Endothelial cell (in vitro differentiated cells): ENCODE results near the gene CHPF2. TPM values are rescaled to one million over a fixed set of nuclear protein-coding genes. Genes with fewer than 3 reads are reported as not detected.

Source experiments
- DNase-seq: peaks from one replicate; pipeline ENCODE4 v3.0.0; 2021; ENCODE audit warnings: low spot score
- H3K27ac Mint-ChIP-seq: one replicate; pipeline ENCODE4 v1.8.0; 2021; ENCODE audit warnings: mixed read lengths, inconsistent platforms; ENCODE audit not compliant: unreplicated experiment
- H3K27me3 Mint-ChIP-seq: one replicate; pipeline ENCODE4 v1.8.0; 2021; ENCODE audit warnings: mild to moderate bottlenecking, moderate library complexity, mixed read lengths, inconsistent platforms; ENCODE audit not compliant: unreplicated experiment
- H3K36me3 Mint-ChIP-seq: one replicate; pipeline ENCODE4 v1.8.0; 2021; ENCODE audit warnings: mild to moderate bottlenecking, low read depth, mixed read lengths, inconsistent platforms; ENCODE audit not compliant: unreplicated experiment
- H3K4me1 Mint-ChIP-seq: one replicate; pipeline ENCODE4 v1.8.0; 2021; ENCODE audit warnings: mild to moderate bottlenecking, mixed read lengths, inconsistent platforms; ENCODE audit not compliant: unreplicated experiment
- H3K4me3 Mint-ChIP-seq: one replicate; pipeline ENCODE4 v1.8.0; 2021; ENCODE audit warnings: mild to moderate bottlenecking, mixed read lengths, inconsistent platforms; ENCODE audit not compliant: unreplicated experiment
- H3K9me3 Mint-ChIP-seq: one replicate; pipeline ENCODE4 v1.8.0; 2021; ENCODE audit warnings: mixed read lengths, inconsistent platforms; ENCODE audit not compliant: unreplicated experiment
- CTCF ChIP-seq: fragments of 200-600 bp; sonication (generic); IDR thresholded peaks from one replicate; pipeline ENCODE4 v1.5.0; 2021; ENCODE audit warnings: antibody characterized with exemption; ENCODE audit not compliant: unreplicated experiment
- total RNA-seq: library from RNA; stranded (reverse); fragmentation: NEBNext Ultra II Directional; extraction: Animal tissue kit (Norgen Biotek cat#: 25700); gene quantifications from one replicate; pipeline ENCODE4 v1.2.1, GENCODE V29; 2021; ENCODE audit not compliant: unreplicated experiment

Gene CHPF2
- total RNA-seq, 1 donor from 2014 or later = 55.4 TPM

GRCh38 chr7:151283302-151283701 is 51.0 kb downstream of the CHPF2 start:
- Mint-ChIP-seq H3K27me3 (peaks cover 3% of the 10 kb centered on the region), H3K36me3 (no peaks in the 10 kb centered on the region)

GRCh38 chr7:151286148-151286547 is 53.9 kb downstream of the CHPF2 start:
- peaks cover 2% of the 10 kb centered on the region for H3K4me1 Mint-ChIP-seq

More at GRCh38 chr7:151283302-151283701, 51.0 kb downstream of the CHPF2 start:
- peaks cover 2% of the 10 kb centered on the region for H3K4me1 Mint-ChIP-seq
- TF ChIP-seq CTCF = no peak
- no peak for DNase-seq
- H3K4me3 Mint-ChIP-seq = no peak overlapping the region
- no peak overlapping the region for H3K27ac Mint-ChIP-seq
- H3K9me3 Mint-ChIP-seq = no peaks in the 10 kb centered on the region

More at GRCh38 chr7:151286148-151286547, 53.9 kb downstream of the CHPF2 start:
- Mint-ChIP-seq H3K27me3 (peaks cover 4% of the 10 kb centered on the region), H3K27ac (no peak overlapping the region), H3K36me3 (no peaks in the 10 kb centered on the region), H3K9me3 (no peaks in the 10 kb centered on the region), H3K4me3 (no peak overlapping the region)
- DNase-seq = no peak
- TF ChIP-seq CTCF = no peak

Other genes starting within 250 kb of the CHPF2 start
- 102 TPM for gene NOS3, start 241.5 kb upstream of the CHPF2 start, total RNA-seq
- 0.85 TPM for gene ATG9B, start 208.0 kb upstream of the CHPF2 start, total RNA-seq
- gene ABCB8, start 204.0 kb upstream of the CHPF2 start, total RNA-seq = 17.4 TPM
- 3.4 TPM for gene ASIC3, start 184.0 kb upstream of the CHPF2 start, total RNA-seq
- 26.7 TPM for gene CDK5, start 174.6 kb upstream of the CHPF2 start, total RNA-seq
- gene SLC4A2, start 172.9 kb upstream of the CHPF2 start, total RNA-seq = 115 TPM
- 68.0 TPM for gene FASTK, start 151.7 kb upstream of the CHPF2 start, total RNA-seq
- gene TMUB1, start 149.0 kb upstream of the CHPF2 start, total RNA-seq = 40.8 TPM
- 206 TPM for gene AGAP3, start 146.0 kb upstream of the CHPF2 start, total RNA-seq
- gene GBX1, start 64.8 kb upstream of the CHPF2 start, total RNA-seq = 13.8 TPM
- gene ASB10, start 45.2 kb upstream of the CHPF2 start, total RNA-seq = not detected
- gene H2BK1, start 22.0 kb upstream of the CHPF2 start, total RNA-seq = not detected
- 39.6 TPM for gene ABCF2, start 5.3 kb upstream of the CHPF2 start, total RNA-seq
- gene SMARCD3, start 16.2 kb downstream of the CHPF2 start, total RNA-seq = 5.4 TPM
- gene NUB1, start 109.3 kb downstream of the CHPF2 start, total RNA-seq = 41.5 TPM
- gene WDR86, start 177.6 kb downstream of the CHPF2 start, total RNA-seq = 57.0 TPM
- gene CRYGN, start 207.7 kb downstream of the CHPF2 start, total RNA-seq = not detected